ENCODE data around the gene NOL4L. TPM values are rescaled to one million over a fixed set of nuclear protein-coding genes. Genes with fewer than 3 reads are reported as not detected.

The NOL4L gene
- total and polyA plus RNA-seq, 2 experiments from 2014 or later, result 35.6 to 42.9 TPM

- TF ChIP-seq EZH2 (IDR thresholded peaks at IDR 0.05; ENCODE audit: borderline replicate concordance) (no peak), CTCF (IDR thresholded peaks at IDR 0.05; ENCODE audit: poor library complexity) (no peak), EZH2phosphoT487 (IDR thresholded peaks at IDR 0.05; ENCODE audit: low read depth, severe bottlenecking, unreplicated experiment) (no peak)
- no peaks in the 10 kb centered on the region for H3K36me3 ChIP-seq (replicated peaks; ENCODE audit: insufficient read depth, low read depth)
- no peak overlapping the region for H2AFZ ChIP-seq
- H3K4me1 ChIP-seq (ENCODE audit: insufficient read depth), result no peaks in the 10 kb centered on the region
- no peaks in the 10 kb centered on the region for H4K20me1 ChIP-seq (ENCODE audit: insufficient read depth, poor library complexity, severe bottlenecking)
- no peaks in the 10 kb centered on the region for H3K9me3 ChIP-seq (ENCODE audit: low read depth)
- H3K4me3 ChIP-seq, result no peak overlapping the region
- no peak for DNase-seq (ENCODE audit: low spot score)
- no peaks in the 10 kb centered on the region for H3K27me3 ChIP-seq
- no peak overlapping the region for H3K4me2 ChIP-seq
- no peaks in the 10 kb centered on the region for H3K79me2 ChIP-seq
- H3K27ac ChIP-seq, result no peak overlapping the region
- no peaks in the 10 kb centered on the region for H3K9me2 ChIP-seq (replicated peaks; ENCODE audit: insufficient read depth)
- 96% methylated on average over 2 of the region's 2 CpGs for WGBS (ENCODE audit: low lambda C conversion rate, missing lambda C conversion rate)
Observed at GRCh38 chr20:32614772-32615171, 29.6 kb upstream of the NOL4L start.

- no peaks in the 10 kb centered on the region for H3K27me3 ChIP-seq
- TF ChIP-seq EZH2 (IDR thresholded peaks at IDR 0.05; ENCODE audit: borderline replicate concordance) (no peak), EZH2phosphoT487 (IDR thresholded peaks at IDR 0.05; ENCODE audit: low read depth, severe bottlenecking, unreplicated experiment) (no peak)
- WGBS (ENCODE audit: low lambda C conversion rate, missing lambda C conversion rate), result 88% methylated on average over 1 of the region's 1 CpG
- H3K9me3 ChIP-seq (ENCODE audit: low read depth), result no peaks in the 10 kb centered on the region
- no peaks in the 10 kb centered on the region for H3K36me3 ChIP-seq (replicated peaks; ENCODE audit: insufficient read depth, low read depth)
- H3K27ac ChIP-seq, result no peak overlapping the region
- no peak for DNase-seq (ENCODE audit: low spot score)
- H3K79me2 ChIP-seq, result no peaks in the 10 kb centered on the region
- no peak overlapping the region for H3K4me2 ChIP-seq
- H4K20me1 ChIP-seq (ENCODE audit: insufficient read depth, poor library complexity, severe bottlenecking), result no peaks in the 10 kb centered on the region
- no peak overlapping the region for H2AFZ ChIP-seq
- no peaks in the 10 kb centered on the region for H3K4me1 ChIP-seq (ENCODE audit: insufficient read depth)
- no peak overlapping the region for H3K4me3 ChIP-seq
- H3K9me2 ChIP-seq (replicated peaks; ENCODE audit: insufficient read depth), result no peaks in the 10 kb centered on the region
Observed at GRCh38 chr20:32614303-32614702, 29.2 kb upstream of the NOL4L start.

- Histone ChIP-seq H3K36me3 (replicated peaks; ENCODE audit: insufficient read depth, low read depth) (no peaks in the 10 kb centered on the region), H2AFZ (no peak overlapping the region), H3K27me3 (no peaks in the 10 kb centered on the region), H3K4me1 (ENCODE audit: insufficient read depth) (no peaks in the 10 kb centered on the region), H3K79me2 (no peaks in the 10 kb centered on the region), H4K20me1 (ENCODE audit: insufficient read depth, poor library complexity, severe bottlenecking) (no peaks in the 10 kb centered on the region), H3K9me2 (replicated peaks; ENCODE audit: insufficient read depth) (no peaks in the 10 kb centered on the region), H3K4me3 (no peak overlapping the region), H3K9me3 (ENCODE audit: low read depth) (no peaks in the 10 kb centered on the region), H3K4me2 (no peak overlapping the region), H3K27ac (no peak overlapping the region)
- DNase-seq (ENCODE audit: low spot score), result no peak
- TF ChIP-seq EZH2phosphoT487 (IDR thresholded peaks at IDR 0.05; ENCODE audit: low read depth, severe bottlenecking, unreplicated experiment) (no peak), CTCF (IDR thresholded peaks at IDR 0.05; ENCODE audit: poor library complexity) (no peak), EZH2 (IDR thresholded peaks at IDR 0.05; ENCODE audit: borderline replicate concordance) (no peak)
- WGBS (ENCODE audit: low lambda C conversion rate, missing lambda C conversion rate), result 91% methylated on average over 3 of the region's 3 CpGs
Observed at GRCh38 chr20:32613192-32614053, 28.3 kb upstream of the NOL4L start.
